Left ventricle myocardium inferior (tissue), 1 donor: ENCODE measurements around the gene KCNMA1. TPM values are rescaled to one million over a fixed set of nuclear protein-coding genes. Genes with fewer than 3 reads are reported as not detected.

Source experiments
- DNase-seq: peaks from one replicate; pipeline ENCODE4 v3.0.0-alpha.2; 2020
- H3K27ac ChIP-seq: fragments of 200-600 bp; replicated peaks from 2 replicates; pipeline ENCODE4 v1.8.0; 2021
- H3K27me3 ChIP-seq: fragments of 200-600 bp; 2 replicates; pipeline ENCODE4 v1.8.0; 2021; ENCODE audit warnings: low read depth
- H3K36me3 ChIP-seq: fragments of 200-600 bp; 2 replicates; pipeline ENCODE4 v1.8.0; 2021
- H3K4me1 ChIP-seq: fragments of 200-600 bp; 2 replicates; pipeline ENCODE4 v1.8.0; 2021
- H3K4me3 ChIP-seq: fragments of 200-600 bp; 2 replicates; pipeline ENCODE4 v1.8.0; 2021; ENCODE audit warnings: mild to moderate bottlenecking, moderate library complexity
- H3K9me3 ChIP-seq: fragments of 200-600 bp; replicated peaks from 2 replicates; pipeline ENCODE4 v1.8.0; 2021
- intact Hi-C: fragments of 100-400 bp; cut with micrococcal nuclease; formaldehyde crosslinking; loops from one replicate; pipeline ENCODE4 v1.11.0; 2022
- total RNA-seq: library from RNA; stranded (reverse); fragmentation: NEBNext Ultra II Directional; extraction: Animal tissue kit (Norgen Biotek cat#: 25700); gene quantifications from one replicate; pipeline ENCODE4 v1.2.1, GENCODE V29; 2021
- TF ChIP-seq, protein P1 (sequence below): fragments of 200-600 bp; IDR thresholded peaks from 2 replicates; pipeline ENCODE4 v1.8.0; 2021; ENCODE audit warnings: antibody characterized with exemption, mild to moderate bottlenecking, borderline replicate concordance
- donor health status: DM: no; HTN: yes; CAD: no; lungs with severe emphysema.

Gene KCNMA1
- total RNA-seq, 1 donor from 2014 or later, result 1.8 TPM

DNA sequence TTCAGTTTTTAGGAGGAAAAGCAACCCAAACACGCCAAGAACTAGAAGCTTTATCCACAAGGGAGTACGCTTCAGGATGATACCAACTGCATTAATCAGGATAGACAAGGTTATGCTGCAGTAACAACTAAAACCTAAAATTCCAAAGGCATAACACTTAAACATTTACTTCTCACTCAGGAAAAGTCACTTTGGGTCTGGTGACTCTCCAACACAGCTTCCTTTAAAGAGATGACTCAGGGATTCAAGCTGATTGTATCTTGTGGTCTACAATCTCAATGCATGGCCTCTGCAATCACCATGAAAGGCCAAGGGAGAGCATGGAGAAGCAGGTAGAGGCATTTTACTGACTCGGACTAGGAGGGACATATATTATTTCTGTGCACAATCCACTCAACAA, 315.8 kb downstream of the KCNMA1 start:
- Histone ChIP-seq H3K4me1 (no peaks in the 10 kb centered on the region), H3K9me3 (no peaks in the 10 kb centered on the region), H3K27ac (no peak overlapping the region), H3K27me3 (peaks cover 69% of the 10 kb centered on the region), H3K4me3 (no peak overlapping the region), H3K36me3 (no peaks in the 10 kb centered on the region)
- TF ChIP-seq, protein P1, sequence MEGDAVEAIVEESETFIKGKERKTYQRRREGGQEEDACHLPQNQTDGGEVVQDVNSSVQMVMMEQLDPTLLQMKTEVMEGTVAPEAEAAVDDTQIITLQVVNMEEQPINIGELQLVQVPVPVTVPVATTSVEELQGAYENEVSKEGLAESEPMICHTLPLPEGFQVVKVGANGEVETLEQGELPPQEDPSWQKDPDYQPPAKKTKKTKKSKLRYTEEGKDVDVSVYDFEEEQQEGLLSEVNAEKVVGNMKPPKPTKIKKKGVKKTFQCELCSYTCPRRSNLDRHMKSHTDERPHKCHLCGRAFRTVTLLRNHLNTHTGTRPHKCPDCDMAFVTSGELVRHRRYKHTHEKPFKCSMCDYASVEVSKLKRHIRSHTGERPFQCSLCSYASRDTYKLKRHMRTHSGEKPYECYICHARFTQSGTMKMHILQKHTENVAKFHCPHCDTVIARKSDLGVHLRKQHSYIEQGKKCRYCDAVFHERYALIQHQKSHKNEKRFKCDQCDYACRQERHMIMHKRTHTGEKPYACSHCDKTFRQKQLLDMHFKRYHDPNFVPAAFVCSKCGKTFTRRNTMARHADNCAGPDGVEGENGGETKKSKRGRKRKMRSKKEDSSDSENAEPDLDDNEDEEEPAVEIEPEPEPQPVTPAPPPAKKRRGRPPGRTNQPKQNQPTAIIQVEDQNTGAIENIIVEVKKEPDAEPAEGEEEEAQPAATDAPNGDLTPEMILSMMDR, result no peak
- DNase-seq, result no peak
- intact Hi-C loops, result no loop called here

DNA sequence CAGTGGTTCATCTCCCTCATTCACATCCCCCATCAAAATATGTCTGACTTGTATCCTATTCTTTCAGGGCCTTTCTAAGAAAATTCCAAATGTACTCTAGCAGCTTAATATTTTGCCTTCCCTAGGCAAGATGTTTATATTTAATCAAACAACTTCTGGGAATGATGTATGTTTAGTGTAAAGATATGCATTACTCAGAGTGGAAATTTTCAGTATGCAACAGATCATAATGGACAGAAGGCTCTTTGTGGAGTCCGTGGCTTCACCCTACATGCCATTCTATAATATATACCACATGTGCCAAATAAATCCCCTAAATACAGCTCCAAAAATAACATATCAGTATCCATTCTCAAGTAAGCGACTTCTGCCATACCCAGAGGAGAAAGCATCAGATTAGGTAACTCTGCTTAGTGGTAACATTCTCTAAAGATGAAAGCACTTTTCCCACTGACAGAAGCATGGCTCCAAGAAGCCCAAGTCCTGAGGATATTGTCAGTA, 316.6 kb downstream of the KCNMA1 start:
- intact Hi-C loops, result no loop called here
- Histone ChIP-seq H3K36me3 (no peaks in the 10 kb centered on the region), H3K9me3 (no peaks in the 10 kb centered on the region), H3K27me3 (peaks cover 71% of the 10 kb centered on the region), H3K4me1 (no peaks in the 10 kb centered on the region), H3K27ac (no peak overlapping the region), H3K4me3 (no peak overlapping the region)
- TF ChIP-seq, protein P1, result no peak
- DNase-seq, result no peak

DNA sequence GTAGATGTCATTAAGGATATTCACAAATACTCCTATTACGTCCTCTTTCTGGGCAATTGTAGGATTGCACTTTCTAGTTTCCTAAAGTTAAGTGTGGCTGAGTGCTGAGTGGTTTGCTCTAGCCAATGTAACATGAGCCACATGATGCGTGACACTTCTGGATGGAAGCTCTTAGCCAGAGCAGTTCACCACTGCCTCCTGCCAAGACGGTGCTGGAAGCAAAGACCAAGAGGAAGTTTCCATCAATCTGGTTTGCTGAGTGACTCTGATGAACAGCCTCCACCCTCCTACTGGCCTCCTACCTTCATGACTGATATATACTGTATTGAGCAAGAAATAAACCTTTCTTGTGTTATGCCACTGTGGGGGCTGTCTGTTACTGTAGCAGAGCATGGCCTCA, 318.1 kb downstream of the KCNMA1 start:
- intact Hi-C loops, result no loop called here
- no peak overlapping the region for H3K27ac ChIP-seq
- no peak for DNase-seq

DNA sequence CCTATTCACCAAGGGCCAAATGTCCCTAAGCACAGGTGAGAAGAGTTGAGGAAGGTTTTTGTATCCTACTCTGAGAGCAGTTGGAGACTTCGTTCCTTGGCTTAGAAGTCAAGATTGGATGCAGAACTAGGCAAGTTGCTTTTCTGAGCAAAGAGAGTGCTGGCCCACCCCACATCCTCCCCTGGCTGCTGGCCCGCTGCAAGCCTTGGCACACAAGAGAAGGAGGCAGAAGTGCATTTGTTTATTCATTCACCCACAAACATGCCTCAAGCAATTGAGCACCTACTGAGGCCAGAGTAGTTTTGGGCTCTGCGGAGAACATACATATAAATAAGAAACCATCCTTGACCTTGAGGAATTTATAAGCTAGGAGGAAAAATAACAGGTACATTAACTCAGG, 318.9 kb downstream of the KCNMA1 start:
- DNase-seq, result no peak
- no peaks in the 10 kb centered on the region for H3K9me3 ChIP-seq
- intact Hi-C loops, result no loop called here
- H3K27ac ChIP-seq, result no peak overlapping the region
- H3K4me1 ChIP-seq, result no peaks in the 10 kb centered on the region
- peaks cover 63% of the 10 kb centered on the region for H3K27me3 ChIP-seq
- TF ChIP-seq, protein P1, result no peak
- H3K36me3 ChIP-seq, result no peaks in the 10 kb centered on the region
- no peak overlapping the region for H3K4me3 ChIP-seq

More for the DNA sequence above, 318.1 kb downstream of the KCNMA1 start:
- TF ChIP-seq, protein P1, result no peak
- Histone ChIP-seq H3K4me1 (no peaks in the 10 kb centered on the region), H3K4me3 (no peak overlapping the region), H3K36me3 (no peaks in the 10 kb centered on the region), H3K27me3 (peaks cover 66% of the 10 kb centered on the region), H3K9me3 (no peaks in the 10 kb centered on the region)

DNA sequence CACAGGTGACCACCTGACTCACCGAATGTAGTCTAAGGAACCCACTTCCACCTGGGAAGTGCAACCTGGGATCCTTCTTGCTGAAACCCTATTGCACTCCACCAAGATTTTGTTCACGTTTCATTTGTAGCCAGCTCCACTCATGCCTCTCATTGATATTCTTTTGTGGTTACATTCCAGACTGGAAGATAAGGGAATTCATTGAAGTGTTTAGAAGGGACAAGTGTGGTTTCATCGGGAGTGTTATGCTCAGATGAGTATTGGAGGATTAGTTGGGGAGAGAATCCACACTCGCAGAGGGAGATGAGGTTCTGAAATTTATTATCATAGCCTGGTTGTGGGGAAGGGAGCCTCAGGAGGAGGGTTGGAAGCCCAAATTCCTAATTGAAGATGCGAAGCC, 320.4 kb downstream of the KCNMA1 start:
- H3K4me1 ChIP-seq, result no peaks in the 10 kb centered on the region
- intact Hi-C loops, result no loop called here
- TF ChIP-seq, protein P1, result no peak

More for the DNA sequence above, 320.4 kb downstream of the KCNMA1 start:
- no peak for DNase-seq
- Histone ChIP-seq H3K27ac (no peak overlapping the region), H3K9me3 (no peaks in the 10 kb centered on the region), H3K4me3 (no peak overlapping the region), H3K27me3 (peaks cover 72% of the 10 kb centered on the region), H3K36me3 (no peaks in the 10 kb centered on the region)
